ENCODE measurements around the gene MCU.

DNA sequence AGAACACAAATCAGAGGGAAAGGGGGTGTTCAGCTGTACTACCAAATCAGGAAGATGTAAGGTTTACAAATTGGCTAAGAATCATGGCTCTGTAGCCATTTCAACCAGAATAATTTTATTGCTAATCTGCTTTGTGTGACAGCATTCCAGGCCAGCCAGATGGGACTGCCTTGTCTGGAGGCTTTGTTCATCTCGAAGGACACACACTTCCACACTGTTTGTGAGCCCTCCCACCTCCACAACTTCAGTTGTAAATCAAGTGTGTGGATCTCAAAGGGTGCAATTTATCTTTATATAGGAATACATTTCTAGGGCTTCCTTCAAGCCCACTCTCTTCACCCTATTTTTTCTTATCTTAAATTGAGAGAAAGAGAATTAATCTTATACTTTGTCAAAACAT is 194.7 kb downstream of the MCU start:
- TF ChIP-seq POLR2A (IDR thresholded peaks at IDR 0.05; ENCODE audit: low read length) (no peak), GATA1 (IDR thresholded peaks at IDR 0.05; ENCODE audit: low read depth, low read length) (no peak)
